HG02759 (cell line): ENCODE results near the gene C17orf107.

Source experiments
- ATAC-seq: cut with Tn5 transposase; IDR thresholded peaks from one replicate; pipeline ENCODE4 v1.9.1; 2021; ENCODE audit warnings: mild to moderate bottlenecking, moderate library complexity; ENCODE audit not compliant: unreplicated experiment

The C17orf107 gene

GRCh38 chr17:4934173-4934979 is 35.0 kb downstream of the C17orf107 start:
- no peak for ATAC-seq

GRCh38 chr17:4935650-4936049 is 36.3 kb downstream of the C17orf107 start:
- ATAC-seq = no peak

GRCh38 chr17:4936436-4936835 is 37.1 kb downstream of the C17orf107 start:
- no peak for ATAC-seq

DNA sequence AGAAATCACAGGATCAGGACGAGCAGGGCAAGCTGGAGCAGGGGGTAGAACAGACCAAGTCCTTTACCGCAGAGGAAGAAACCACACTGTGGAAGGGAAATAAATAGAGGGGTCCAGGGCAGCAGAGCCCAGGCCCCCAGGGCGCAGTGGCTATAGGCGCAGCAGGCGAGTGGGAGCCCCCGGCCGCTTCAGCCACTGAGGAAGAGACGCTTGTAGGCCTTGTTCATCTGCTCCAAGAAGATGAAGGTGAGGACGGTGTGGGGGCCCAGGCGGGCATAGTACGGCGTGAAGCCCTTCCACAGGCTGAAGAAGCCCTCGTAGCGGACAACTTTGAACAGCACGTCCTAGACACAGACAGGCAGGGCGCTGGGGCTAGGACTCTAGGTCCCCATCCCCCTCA is 38.2 kb downstream of the C17orf107 start:
- no peak for ATAC-seq

DNA sequence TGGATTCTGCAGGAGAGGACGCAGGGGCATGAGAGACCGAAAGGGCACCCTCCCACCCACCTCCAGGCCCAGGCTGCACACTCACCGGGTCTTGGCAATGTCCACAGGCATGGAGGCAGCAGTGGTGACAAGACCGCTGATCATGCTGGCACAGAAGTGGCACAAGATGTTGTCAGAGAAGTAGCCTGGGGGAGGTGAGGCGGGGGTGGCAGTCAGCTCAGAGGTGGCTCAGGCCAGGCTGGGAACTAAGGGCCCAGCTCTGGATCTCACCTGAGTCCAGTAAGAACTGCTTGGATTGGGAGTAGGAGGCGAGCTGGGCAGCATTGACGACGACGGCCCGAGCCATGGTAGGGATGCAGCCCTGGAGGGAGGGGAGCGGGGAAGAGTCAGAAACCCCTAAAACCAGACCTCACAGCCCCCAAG is 38.7 kb downstream of the C17orf107 start:
- no peak for ATAC-seq

GRCh38 chr17:4938688-4939545 is 39.6 kb downstream of the C17orf107 start:
- ATAC-seq = no peak

- ATAC-seq = peak; percentile 7
These were observed 40.1 kb downstream of the C17orf107 start for GRCh38 chr17:4939546-4939795.

- peak; percentile 83 for ATAC-seq
These were observed 40.6 kb downstream of the C17orf107 start, which contains the start of the genes RNF167 and SLC25A11 for GRCh38 chr17:4939796-4940554. Gene RNF167 (plus strand): TSS chr17:4940268. CDS start chr17:4940910, 642 bp downstream. Gene SLC25A11 (minus strand): TSS chr17:4940046. CDS start chr17:4939910, 136 bp downstream.

DNA sequence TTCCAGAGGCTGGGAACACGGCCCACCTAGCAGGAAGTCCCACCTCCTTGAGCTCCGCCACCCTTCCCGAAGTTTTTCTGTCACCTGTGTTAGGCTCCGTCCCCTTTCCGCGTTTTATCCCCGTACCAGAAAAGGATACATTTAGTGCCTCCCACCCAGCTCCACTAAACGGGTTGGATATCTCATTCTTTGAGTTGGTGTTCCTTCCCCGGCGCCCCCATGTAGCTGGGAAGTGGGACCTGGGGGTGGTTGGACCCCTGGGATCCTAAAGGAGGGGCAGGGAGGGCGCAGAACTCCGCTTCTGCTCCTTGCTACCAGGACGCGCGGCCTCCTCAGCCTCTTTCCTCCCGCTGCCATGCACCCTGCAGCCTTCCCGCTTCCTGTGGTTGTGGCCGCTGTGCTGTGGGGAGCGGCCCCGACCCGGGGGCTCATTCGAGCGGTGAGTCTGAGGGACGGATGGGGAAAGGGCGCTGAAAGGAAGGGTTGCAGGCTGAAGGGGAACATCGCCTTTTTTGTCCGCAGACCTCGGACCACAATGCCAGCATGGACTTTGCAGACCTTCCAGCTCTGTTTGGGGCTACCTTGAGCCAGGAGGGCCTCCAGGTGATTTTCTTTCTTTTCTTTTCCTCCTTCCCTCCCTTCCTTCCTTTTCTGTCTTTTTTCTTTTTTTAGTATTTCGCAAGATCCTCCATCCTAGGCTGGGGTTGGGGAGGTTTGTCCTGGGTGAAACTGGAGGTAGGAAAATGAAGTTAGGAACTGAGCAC is 41.4 kb downstream of the C17orf107 start:
- ATAC-seq = peak; percentile 18

DNA sequence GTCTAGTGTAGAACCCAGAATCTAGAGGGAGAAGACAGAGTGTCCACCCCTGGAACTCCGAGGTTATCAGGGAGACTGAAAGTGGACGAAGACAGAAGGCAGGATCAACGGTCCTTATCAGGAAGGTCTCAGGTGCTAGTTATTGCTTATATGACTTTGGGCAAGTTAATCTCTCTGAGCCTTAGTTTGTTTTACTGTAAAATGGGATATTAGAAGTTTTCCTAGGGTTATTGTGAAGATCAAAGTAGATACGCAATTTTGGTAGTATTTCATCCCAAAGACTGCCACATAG is 41.9 kb downstream of the C17orf107 start:
- ATAC-seq = no peak

- ATAC-seq = no peak
These were observed 43.6 kb downstream of the C17orf107 start for GRCh38 chr17:4942760-4943508.

GRCh38 chr17:4944163-4944553 is 44.8 kb downstream of the C17orf107 start:
- ATAC-seq = no peak

GRCh38 chr17:4944554-4945175 is 45.3 kb downstream of the C17orf107 start:
- ATAC-seq = no peak

DNA sequence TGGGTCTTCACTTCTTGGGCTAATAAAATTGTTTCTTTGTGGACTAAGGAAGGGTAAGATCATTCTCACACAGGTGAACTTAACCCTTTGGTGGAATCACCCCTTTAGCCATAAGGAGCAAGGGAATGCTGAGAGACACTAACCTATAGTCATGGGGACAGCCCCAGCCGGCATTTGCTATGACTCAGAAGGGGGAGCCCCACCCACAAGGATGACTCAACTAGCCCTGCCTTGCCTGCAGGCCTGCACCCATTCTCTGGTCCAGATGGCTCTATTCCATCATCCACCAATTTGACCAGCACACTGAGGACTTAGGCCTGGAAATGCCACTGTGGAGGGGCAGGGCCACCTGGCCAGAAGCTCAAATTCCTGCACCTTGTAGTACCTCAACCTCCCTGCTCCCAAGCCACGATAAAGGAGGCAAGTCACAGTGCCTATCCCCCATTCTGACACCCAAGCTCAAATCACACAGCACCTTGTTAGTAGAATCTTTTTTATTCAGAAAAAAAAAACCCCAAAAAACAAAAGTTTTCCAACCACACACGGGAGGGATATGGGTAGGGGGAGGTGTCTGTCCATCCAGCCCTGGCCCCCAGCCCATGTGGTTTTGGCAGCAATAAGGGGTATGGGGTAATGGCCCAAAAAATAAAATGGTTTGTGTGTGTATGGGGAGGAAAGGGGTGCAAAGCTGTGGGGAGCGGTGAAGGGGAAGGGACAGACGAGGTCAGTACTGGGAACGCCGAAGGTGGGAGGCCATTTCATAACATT is 46.0 kb downstream of the C17orf107 start:
- ATAC-seq = peak; percentile 14

- ATAC-seq = no peak
These were observed 46.6 kb downstream of the C17orf107 start for GRCh38 chr17:4945944-4946280.

DNA sequence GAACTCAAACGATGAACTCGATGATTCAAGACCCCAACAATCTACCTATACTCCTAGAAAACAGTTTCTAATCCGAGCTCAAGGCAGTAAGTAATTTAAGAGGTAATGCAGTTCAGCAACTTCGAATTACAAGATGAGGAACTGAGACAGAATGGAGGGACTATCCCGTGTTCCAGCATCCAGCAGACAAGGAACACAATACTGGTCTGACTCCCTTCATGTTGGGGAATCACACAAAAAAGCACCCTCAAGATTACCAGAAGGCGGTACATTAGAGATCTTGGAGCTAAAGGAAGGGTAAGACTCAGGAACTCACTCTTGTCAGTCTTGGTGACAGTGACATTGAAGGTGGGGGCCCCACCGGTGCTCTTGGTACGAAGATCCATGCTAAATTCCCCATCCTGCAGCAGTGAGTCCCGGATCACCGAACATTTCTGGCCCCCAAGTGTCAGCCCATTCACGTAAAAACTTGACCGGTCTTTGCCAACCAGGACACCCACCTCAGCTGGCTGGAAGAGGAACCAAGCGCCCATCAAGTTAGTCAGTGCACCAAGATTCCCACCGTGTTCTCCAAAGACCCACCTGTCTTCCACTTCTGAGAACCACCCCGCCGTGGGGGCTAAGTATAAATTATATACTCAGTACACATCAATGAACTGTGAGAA is 47.1 kb downstream of the C17orf107 start:
- no peak for ATAC-seq

- no peak for ATAC-seq
These were observed 47.7 kb downstream of the C17orf107 start for GRCh38 chr17:4947010-4947410.

DNA sequence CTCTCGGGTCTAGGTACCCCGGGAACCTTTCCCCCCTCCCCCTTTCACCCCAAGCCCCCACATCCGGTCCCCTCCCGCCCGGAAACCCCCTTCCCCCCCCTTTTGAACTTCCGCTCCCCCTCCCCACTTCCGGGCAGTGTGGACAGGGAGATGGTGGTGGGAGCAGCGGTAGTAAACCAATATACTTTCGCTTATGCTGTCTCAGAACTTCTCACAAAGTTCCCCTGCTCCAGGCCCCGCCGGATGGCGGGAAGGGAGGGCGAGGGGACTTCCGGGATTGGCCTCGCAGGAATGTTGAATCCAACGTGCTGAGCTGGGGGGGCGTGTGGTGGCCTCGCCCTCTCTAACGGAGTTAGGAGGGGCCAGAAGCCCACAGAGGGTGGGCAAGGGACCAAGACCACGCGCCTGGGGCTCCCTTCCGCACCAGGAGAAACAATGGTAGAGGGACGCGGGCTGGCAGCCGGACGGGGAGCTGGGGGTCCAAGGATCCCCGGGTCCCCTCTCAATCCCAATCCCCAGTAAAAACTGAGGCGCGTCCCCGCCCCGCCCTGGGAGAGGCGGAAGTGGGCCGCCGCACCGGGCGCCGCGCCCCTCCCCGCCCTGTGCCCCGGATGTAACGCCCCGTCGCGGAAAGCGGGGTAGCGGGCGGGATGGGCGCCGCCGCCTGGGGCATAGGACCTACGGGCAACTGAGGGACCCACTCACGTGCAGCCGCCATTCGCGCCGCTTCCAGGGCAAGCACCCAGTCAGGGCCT is 48.3 kb downstream of the C17orf107 start:
- ATAC-seq = no peak
